Stimulated activated CD8-positive, alpha-beta memory T cell treated with anti-CD3 and anti-CD28 coated beads, Interleukin-7, amount 100 ng/mL, for 48 hours (primary cell): ENCODE data around the gene DYNC1H1.

Source experiments
- DNase-seq, 2 donors: peaks; one replicate each; pipeline ENCODE4 v3.0.0-alpha.2; 2020; ENCODE audit warnings: low read depth in 1 of 2; ENCODE audit errors: extremely low read depth in 1 of 2

DYNC1H1 gene

GRCh38 chr14:101988377-101988776 lies 24.0 kb downstream of the DYNC1H1 start:
- DNase-seq: no peak

- no peak for DNase-seq
Measured at GRCh38 chr14:101991352-101991751, 27.0 kb downstream of the DYNC1H1 start.

- DNase-seq: no peak
Measured at GRCh38 chr14:101992708-101993107, 28.3 kb downstream of the DYNC1H1 start.

- no peak for DNase-seq
Measured at GRCh38 chr14:101997429-101998336, 33.3 kb downstream of the DYNC1H1 start.

- DNase-seq: no peak
Measured at GRCh38 chr14:102000902-102001301, 36.5 kb downstream of the DYNC1H1 start.

GRCh38 chr14:102005336-102005735 lies 41.0 kb downstream of the DYNC1H1 start:
- DNase-seq: no peak

- DNase-seq: no peak
Measured at GRCh38 chr14:102007916-102008418, 43.6 kb downstream of the DYNC1H1 start.

- DNase-seq: no peak
Measured at GRCh38 chr14:102008891-102009290, 44.5 kb downstream of the DYNC1H1 start.

GRCh38 chr14:102011631-102012030 lies 47.3 kb downstream of the DYNC1H1 start:
- DNase-seq: no peak

GRCh38 chr14:102012336-102012735 lies 48.0 kb downstream of the DYNC1H1 start:
- DNase-seq: no peak

GRCh38 chr14:102013669-102014200 lies 49.4 kb downstream of the DYNC1H1 start:
- DNase-seq: no peak

GRCh38 chr14:102015045-102015685 lies 50.8 kb downstream of the DYNC1H1 start:
- DNase-seq: no peak

- DNase-seq: no peak
Measured at GRCh38 chr14:102015771-102016170, 51.4 kb downstream of the DYNC1H1 start.

GRCh38 chr14:102016420-102017090 lies 52.2 kb downstream of the DYNC1H1 start:
- DNase-seq: no peak

- no peak for DNase-seq
Measured at GRCh38 chr14:102018251-102018650, 53.9 kb downstream of the DYNC1H1 start.

GRCh38 chr14:102019006-102019540 lies 54.7 kb downstream of the DYNC1H1 start:
- DNase-seq: no peak

- peak; percentile 35 to 79 for DNase-seq
Measured at GRCh38 chr14:102020058-102020971, 55.9 kb downstream of the DYNC1H1 start.

GRCh38 chr14:102026934-102027333 lies 62.6 kb downstream of the DYNC1H1 start:
- DNase-seq: no peak

- no peak for DNase-seq
Measured at GRCh38 chr14:102027951-102028350, 63.6 kb downstream of the DYNC1H1 start.

GRCh38 chr14:102028733-102029132 lies 64.4 kb downstream of the DYNC1H1 start:
- DNase-seq: no peak
